Upper lobe of left lung (tissue), 4 donors: ENCODE results near the gene TPRX2.

Experiments used
- EP300 ChIP-seq, 4 donors: sonication (generic); formaldehyde crosslinking; IDR thresholded peaks; one replicate each; pipeline ENCODE4 v1.5.1; 2017; ENCODE audit warnings: antibody characterized with exemption in 4 of 4, control low read depth in 2 of 4
- POLR2A ChIP-seq, 4 donors: fragments of 450-650 bp; IDR thresholded peaks; one replicate each; pipeline ENCODE4 v1.5.1; 2016 to 2017; ENCODE audit warnings: antibody characterized with exemption in 4 of 4, mild to moderate bottlenecking in 2 of 4
- TF ChIP-seq, protein P1 (sequence below), 6 experiments: fragments of 450-650 bp in 4 of 6; fragments of 200-600 bp in 2 of 6; sonication (generic) in 2 of 6; IDR thresholded peaks; one replicate each; pipeline ENCODE4 v1.5.1; 2016 to 2019; ENCODE audit warnings: antibody characterized with exemption in 6 of 6

DNA sequence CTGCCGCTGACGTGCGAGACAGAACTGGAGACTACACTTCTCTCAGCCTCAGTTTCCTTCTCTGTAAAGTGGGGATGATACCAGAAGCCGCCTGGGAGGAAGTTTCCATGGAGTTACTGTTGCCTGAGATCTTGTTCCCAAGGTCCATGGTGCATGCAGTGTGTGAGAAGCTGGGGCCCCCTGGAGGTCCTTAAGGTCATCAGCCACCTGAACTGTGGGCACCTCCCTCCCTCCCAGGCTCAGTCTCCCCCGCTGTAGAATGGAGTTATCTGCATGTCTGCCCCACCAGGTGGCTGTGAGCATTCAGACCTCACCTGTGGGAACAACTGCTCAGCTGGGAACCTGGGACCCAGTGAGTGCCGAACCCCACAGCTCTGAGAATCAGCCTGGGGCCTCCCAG is 34.6 kb upstream of the TPRX2 start:
- TF ChIP-seq POLR2A (IDR thresholded peaks at IDR 0.05) (no peak), EP300 (IDR thresholded peaks at IDR 0.05) (no peak)
- TF ChIP-seq, protein P1, sequence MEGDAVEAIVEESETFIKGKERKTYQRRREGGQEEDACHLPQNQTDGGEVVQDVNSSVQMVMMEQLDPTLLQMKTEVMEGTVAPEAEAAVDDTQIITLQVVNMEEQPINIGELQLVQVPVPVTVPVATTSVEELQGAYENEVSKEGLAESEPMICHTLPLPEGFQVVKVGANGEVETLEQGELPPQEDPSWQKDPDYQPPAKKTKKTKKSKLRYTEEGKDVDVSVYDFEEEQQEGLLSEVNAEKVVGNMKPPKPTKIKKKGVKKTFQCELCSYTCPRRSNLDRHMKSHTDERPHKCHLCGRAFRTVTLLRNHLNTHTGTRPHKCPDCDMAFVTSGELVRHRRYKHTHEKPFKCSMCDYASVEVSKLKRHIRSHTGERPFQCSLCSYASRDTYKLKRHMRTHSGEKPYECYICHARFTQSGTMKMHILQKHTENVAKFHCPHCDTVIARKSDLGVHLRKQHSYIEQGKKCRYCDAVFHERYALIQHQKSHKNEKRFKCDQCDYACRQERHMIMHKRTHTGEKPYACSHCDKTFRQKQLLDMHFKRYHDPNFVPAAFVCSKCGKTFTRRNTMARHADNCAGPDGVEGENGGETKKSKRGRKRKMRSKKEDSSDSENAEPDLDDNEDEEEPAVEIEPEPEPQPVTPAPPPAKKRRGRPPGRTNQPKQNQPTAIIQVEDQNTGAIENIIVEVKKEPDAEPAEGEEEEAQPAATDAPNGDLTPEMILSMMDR (IDR thresholded peaks at IDR 0.05), result no peak
